Dedifferentiated amniotic fluid mesenchymal stem cell (primary cell): ENCODE data around the gene KLK12.

Experiments
- DNase-seq: peaks from one replicate; pipeline ENCODE4 v3.0.0-alpha.2; 2016; ENCODE audit errors: extremely low spot score

The KLK12 gene, protein sequence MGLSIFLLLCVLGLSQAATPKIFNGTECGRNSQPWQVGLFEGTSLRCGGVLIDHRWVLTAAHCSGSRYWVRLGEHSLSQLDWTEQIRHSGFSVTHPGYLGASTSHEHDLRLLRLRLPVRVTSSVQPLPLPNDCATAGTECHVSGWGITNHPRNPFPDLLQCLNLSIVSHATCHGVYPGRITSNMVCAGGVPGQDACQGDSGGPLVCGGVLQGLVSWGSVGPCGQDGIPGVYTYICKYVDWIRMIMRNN

DNA sequence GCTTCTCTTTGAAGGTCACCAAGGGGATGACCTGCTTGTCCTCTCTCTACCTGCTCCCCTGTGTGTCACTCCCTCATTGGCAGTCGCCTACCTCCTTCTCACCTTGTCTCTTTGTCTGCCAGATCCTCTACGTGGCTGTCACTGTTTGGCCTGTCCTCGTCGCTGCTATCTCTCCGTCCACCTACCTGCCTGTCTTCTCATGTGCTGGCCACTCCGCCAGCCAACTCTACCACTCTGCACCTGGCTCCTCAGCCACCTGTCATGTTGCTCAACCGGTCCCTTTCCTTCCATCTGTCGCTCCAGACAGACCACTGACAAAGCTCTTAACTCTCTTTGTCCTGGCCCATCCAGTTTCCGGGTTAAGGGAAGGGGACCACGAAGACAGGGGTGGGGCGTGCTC lies at the start of gene KLK12:
Gene KLK12, minus strand, starts transcription at position 299 of the 400 bp plus-strand sequence. CDS start 381 bp downstream, outside the sequence.
- no peak for DNase-seq

DNA sequence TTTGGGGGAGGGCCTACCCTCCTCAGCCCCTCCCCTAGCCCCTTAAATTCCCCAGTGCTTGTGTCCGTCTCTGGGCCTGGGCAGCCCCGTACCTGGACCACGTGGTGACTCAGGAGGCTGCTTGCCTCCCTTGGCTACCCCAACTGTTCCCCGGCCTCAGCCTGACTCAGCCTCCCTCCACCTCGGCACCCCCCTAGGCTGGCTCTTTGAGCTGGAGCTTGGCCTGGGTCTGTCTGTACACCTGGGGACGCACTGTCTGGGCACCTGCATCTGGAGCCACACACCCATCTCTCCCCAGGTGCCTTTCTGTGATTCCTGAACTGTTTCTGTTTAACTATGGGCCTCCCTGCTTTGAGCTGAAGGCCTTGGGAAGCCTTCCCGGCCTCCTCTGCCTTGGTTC lies 49.7 kb upstream of the KLK12 start:
- no peak for DNase-seq

DNA sequence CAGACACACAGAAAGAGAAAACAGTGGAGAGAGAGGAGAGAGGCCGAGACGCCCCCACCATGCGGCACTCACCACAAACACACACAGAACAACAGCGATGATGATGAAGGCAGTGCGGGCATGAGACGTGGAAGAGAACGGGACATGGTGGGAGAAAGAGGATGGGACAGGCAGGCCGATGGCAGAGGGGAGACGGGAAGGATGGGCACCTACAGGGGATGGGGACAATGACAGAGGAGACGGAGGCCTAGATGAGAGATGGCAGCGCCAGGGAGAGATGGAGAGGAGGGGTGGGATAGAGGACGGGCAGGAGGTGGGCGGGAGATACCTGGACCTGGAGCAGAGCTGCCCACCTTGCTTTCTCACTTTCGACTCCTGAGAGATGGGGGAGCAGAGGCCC lies 49.0 kb upstream of the KLK12 start:
- no peak for DNase-seq

DNA sequence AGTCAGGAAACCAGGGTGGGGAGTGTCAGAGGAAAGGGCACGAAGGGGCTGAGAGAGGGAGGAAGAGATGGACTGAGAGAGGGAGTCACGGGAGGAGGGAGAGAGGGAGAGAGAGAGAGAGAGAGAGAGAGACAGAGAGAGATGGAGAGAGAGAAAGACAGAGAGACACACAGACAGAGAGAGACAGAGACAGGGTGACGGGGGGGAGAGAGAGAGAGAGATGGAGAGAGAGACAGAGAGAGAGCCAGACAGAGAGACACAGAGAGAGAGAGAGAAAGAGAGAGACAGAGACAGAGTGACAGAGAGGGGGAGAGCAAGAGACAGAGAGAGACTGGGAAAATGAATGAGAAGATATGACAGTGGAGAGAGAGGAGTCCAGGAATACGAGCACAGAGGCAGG lies 48.4 kb upstream of the KLK12 start:
- DNase-seq, result no peak

DNA sequence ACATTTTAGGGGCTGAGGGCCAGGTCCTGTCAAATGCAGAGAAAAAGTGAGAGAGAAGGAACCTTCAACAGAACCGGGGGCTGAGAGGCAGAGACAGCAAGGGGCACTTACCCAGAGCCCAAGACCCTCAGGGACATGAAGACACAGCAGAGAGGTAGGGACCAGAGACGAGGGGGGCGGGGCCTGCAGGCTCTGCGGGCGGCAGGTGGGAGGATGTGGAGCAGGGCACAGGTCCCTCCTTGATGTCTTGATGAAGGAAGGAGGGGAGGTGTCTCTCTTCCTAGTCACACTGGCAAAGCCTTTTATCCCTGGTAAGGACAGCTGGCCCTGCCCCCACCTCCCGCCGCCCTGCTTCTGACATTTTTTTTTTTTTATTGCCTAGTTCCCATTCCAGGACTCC lies 47.8 kb upstream of the KLK12 start, which contains the start of gene KLK14:
Gene KLK14, minus strand, starts transcription at position 277 of the 400 bp plus-strand sequence. Its CDS starts 273 bp downstream, at position 4.
- no peak for DNase-seq

DNA sequence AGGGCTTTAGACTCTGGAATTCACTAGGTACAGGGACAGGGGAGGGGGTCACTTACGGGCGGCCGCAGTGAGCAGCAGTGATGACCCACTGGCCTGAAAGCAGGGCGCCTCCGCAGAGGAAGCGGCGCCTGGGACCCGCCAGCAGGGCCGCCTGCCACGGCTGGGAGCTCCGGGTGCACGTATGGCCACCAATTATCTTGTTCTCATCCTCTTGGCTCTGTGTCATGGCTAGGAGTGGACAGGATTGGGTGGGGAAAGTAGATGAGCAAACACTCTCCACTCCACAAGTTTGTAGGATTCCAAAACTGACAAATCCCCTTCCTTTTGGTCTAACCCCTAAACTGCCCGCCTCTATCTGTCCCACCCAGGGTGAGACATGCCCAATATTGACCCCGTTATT lies 46.7 kb upstream of the KLK12 start:
- no peak for DNase-seq

DNA sequence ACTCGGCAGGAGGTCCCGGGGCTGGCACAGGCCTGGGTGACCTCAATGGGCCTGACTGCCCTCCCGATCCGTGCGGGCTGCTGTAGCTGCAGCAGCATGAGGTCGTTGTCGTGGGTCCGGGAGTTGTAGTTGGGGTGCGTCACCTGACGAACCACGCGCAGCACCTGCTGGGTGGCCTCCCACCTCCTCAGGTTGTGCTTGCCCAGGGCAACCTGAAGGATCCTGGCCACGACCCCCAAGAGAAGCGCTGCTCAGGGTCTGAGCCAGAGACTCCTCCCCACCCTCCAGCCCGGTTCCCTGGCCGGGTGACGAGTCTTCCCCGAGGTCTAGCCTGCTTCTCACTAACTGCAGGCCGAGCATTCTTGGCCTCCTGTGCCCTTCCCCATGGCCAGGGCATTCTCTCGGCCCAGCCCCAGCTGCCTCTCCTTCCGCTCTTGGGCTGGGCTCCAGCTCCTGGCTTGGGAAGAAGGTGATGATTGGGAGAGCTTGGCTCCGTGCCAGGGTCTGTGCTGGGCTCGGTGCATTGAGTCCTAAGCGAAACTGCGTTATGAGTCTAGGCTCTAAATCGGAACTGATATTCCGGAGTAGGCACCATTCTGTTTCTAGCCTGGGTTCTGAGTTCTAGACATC lies 44.8 kb upstream of the KLK12 start:
- no peak for DNase-seq

DNA sequence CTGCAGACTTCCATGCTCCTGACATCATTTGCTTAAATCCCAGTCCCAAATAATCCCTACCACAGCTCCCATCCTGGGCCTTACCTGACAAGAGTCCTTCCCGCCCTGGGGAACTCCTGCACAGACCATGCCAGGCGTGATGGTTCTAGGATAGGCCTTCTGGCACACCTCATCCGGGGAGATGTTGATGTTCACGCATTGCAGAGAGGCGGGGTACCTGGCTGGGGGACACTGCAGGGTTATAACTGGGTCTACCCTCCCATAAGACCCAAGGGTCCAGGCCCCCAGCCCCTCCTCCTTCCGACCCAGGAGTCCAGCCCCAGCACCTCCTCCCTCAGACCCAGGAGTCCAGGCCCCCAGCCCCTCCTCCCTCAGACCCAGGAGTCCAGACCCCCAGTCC lies 43.9 kb upstream of the KLK12 start:
- DNase-seq, result no peak

DNA sequence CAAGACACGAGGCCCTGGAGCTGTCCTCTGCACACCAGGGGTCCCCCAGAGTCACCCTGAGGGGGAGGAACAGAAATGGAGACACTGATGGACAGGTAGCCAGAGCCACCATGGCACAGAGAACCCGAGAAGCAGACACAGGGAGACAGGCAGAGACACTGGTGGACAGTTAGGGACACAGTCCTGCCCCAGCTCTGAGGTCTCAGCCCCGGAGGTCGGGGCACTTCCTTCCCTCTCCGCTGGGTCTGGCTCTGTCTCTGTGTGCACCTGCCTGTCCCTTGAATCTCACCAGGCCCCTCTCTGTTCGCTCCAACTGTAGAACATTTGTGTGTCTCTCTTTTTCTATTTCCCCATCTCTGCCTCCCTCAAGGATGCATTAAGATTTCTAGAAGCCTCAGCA lies 43.3 kb upstream of the KLK12 start:
- DNase-seq, result no peak

DNA sequence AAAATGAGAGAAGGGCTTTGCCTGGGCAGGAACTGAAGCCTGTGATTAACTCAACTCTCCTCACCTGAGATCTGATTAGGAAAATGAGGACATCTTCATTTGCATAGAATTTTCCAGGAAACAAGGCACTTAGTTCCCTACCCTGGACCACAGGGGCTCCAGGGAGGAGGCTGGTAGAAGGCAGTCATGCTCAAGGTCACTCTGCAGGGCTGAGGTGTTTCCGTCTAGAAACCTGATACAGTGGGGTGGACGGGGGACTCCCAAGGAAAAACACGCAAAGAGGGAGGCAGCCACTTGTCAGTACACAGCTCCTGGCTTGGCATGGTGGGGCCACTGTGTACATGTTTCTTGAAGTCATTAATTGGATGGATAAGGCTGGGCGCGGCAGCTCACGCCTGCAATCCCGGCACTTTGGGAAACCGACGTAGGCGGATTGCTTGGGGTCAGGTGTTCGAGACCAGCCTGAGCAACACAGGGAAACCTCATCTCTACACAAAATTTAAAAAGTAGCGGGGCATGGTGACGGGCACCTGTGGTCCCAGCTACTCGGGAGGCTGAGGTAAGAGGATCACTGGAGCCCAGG lies 41.9 kb upstream of the KLK12 start:
- no peak for DNase-seq

DNA sequence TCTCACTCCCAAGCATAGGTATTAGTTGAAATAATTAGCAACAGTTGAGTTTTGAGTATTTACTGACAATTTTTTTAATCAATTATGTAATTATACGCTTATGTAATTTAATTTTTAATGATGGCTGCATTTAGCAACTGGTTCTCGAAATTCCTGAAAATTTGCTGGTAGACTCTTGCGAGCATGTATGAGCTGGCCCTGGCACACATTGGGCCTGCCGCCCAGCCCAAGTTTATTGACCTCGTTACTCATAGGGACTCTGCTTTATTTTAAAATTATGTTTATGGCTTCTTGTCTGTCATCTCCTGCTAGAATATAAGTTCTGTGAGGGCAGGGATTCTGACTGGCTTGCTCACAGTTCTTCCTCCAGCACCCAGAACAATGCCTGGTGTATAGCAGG lies 41.2 kb upstream of the KLK12 start:
- DNase-seq, result no peak

DNA sequence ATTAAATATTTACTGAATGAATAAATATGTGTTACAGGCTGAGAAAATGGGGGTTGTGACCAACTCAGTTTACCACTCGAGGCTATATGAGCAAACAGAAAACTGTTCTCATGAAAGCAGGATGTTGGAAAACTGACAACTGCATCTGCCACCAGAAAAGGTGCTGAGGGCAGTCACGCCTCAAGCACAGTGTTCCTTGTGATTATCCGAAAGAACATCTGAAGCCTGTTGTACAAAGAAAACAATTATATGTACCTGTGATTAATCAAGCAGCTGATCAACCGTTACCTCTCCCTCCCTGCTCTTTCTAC lies 36.2 kb upstream of the KLK12 start:
- no peak for DNase-seq

DNA sequence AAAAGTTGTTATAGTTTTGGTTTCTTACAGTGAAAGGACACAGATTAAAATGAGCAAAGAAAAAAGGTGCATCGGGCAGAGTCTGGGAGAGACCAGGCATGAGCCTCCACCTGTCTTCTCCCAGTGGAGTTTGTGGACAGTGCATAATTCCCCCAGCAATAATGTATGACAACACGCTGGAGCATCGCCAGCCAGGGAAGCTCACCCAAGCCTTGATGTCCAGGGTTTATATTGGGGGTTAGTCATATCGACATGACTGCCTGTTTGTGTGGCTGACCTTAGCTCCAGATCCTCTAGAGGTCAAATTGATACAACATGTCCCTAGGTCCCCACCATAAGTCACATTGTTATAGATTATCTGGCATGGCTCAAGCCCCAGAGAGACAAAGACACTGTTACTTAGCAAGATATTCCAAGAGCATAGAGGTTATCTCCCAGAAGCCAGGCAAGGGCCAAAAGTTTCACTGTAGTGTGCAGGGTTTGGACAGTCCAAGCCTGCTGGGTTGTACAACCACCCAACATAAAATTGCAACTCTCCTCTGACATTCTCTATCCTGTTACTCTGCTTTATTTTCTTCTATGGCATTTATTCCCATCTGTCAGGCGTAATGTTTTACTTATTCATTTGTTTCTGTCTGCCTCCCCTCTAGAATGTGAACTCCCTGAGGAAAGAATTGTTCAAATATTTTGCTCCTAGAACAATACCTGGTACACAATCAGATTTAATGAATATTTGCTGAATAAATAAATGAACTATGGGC lies 35.7 kb upstream of the KLK12 start:
- no peak for DNase-seq

DNA sequence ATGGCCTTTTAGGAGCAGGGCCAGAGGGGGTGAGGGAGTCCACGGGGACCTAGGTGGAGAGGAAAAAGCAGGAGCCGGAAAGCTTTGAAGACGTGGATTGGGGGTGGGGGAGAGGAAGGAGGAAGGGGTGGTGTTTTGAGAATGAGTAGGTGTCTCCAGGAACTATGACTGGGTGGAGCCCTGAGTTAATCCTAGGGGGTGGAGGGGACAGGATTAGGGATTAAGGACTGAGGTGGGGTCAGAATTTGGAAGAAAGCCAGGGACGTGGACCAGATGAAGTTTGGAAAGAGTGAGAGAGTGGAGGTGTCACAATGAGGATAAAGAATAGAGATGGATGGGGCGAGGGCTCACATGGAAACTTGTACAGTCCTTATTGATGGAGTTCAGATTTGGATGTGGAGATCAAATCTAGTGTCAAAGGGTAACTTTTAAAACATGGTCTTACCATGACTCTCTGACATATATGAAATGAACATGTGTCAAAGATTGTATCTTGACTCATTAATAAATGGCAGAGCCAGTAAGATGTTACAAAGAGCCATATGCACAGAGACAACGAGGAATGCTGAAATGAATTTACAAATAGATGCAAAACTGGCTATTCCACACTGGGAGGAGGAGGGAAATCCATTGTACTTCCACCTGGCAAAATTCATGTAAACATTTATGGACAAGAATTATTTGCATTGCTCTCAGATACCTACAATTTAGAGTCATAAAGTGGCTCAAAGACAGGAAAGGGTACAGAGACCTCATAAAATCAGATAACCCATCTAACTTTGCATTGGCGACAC lies 31.8 kb upstream of the KLK12 start:
- no peak for DNase-seq

DNA sequence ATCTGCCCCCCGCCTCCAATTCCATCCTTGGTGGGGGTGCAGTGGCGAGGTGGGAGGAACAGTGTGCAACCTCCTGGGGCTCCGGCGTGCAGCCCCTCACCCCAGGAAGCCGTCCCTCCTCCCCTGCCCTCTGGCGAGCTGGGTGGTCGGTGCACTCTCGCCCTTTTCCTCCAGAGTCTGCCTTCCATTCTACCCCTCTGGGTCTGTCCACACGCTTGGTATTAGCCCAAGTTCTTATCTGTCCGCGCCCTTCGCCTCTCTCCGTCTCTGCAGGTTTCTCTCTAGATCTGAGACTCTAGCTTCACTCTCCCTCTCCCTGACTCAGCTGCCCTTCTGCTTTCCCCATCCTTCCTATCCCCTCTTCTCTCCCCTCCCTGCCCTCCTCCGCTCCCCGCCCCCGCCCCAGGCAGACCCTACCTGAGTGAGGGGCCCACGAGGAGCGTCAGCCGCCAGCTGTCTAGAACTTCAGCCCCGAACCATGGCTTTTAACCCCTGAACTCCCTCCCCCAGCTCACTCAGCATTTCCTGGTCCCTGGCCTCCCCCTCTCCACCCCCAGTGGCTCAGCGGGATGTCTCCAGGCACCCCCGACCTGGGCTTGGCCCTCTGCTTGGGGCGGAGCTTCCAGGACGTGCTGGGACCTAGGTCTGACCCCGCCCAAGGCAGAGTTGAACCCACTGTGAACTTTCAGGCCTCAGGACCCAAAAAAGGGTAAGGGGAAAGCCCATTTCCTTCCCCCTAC lies 30.6 kb upstream of the KLK12 start:
- DNase-seq, result no peak

DNA sequence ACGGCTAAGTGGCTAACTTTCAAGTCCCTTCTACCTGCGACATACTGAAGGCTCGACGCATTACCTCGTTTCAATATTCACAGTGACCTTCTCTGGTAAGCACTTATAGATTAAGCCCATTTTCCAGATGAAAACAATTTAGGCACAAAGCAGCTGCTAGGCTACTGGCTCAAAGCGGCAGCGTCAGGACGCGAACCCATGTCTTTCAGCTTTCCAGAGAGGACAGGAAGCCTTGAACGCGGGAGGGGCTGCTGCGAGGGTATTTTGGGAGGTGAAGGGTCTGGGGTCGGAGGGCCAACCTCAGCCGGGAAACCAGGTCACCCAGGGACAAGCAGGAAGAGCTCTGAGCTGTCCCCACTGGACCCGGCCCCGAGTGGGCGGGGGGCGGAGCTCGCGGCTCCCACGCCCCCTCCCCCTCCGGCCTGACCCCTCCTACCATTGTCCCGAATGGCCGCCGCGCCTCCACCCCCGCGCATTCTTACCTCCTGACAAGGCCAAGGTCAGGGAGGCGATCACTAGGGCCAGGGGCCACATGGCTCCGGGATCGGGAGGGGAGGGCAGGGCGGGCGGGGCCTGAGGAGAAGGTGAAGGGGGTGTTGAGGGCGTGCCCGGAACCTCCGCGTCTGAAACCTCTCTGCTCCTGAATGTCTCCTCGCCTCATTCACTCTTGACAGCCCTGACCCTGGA lies 29.9 kb upstream of the KLK12 start, which contains the start of gene KLK13:
Gene KLK13, minus strand, starts transcription at position 559 of the 687 bp plus-strand sequence. Its CDS starts 25 bp downstream, at position 534.
- DNase-seq, result no peak

DNA sequence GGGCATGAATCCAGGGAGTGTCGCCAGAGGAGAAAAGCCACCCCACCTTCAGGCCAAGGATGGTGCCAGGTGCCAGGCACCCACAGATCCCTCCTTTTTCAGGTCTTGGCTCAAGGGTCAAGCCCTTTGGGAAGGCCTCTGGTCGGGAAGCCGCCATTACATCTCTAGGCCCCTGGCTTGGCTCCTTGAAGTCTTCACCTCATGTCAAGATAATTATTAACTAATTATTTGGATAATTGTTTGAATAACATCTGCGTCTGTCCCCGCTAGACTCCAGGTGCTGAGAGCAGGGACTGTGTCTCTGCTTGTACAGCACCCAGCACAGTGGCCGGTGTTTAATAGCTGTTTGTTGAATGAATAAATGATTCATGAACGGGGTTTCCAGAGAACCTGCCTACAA lies 28.9 kb upstream of the KLK12 start:
- no peak for DNase-seq

DNA sequence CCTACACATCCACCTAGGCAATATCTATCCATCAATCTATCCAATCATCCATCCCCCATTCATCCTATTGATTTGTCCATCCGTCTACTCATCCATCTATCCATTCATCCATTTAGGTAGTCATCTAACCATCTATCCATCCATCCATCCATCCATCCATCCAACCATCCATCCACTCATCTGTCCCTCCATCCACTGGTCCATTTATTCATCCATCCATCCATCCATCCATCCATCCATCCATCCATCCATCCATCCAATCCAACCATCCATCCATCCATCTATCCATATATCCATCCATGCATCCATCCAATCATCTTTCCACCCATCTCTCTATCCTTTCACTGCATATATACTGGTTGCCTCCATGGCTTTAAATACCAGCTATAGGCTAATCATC lies 26.2 kb upstream of the KLK12 start:
- DNase-seq, result no peak

DNA sequence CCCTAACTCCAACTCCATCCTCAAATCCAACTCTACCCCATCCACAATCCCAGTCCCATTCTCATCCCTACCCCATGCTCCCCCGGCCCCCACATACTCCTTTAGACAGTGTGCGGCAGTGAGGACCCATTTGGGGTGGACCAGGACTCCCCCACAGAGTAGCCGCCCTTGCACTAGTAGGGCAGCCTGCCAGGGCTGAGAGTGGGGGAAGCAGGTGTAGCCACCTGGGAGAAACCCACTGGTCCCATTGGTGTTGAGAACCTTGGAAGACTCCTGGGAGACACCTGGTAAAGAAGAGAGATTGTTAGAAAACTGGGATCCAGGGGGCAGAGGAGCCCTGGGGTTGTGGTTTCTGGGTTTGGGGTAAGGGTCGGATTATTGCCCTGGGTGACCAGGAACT lies 25.5 kb upstream of the KLK12 start:
- no peak for DNase-seq

DNA sequence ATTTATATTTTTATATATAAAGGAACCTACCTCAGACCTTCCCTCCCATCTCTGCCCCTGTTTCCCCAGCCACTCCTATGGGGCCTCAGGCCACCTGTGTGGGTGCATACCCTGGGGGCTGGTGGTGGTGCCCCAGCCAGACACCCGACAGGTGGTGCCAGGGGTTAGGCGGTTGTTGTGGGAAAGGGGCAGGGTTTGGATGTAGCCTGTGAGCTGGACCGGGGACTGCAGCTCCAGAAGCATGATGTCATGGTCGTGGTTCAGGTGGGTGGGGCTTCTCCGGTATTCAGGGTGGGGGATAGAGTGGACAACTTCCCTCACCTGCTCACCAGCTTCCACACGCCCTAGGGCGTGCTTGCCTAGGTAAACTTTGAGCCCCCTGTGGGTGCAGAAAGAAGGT lies 24.9 kb upstream of the KLK12 start:
- no peak for DNase-seq

DNA sequence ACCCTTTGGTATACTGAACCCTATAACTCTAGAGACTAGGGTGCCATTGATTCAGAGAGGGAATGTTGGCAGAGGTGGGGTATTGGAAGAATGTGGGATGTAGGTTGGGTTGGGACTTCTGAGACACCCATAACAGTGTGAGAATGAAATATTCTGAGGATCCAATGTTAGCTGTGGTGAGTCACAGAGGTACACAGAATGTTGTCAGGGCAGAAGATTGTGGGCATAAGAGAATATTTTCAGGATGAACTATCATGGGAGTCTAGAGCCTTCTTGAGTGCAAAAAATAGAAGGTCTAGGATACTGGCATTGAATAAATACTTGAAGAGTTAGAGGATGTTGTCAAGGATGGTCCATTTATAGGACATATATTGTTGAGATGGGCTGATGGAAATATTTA lies 21.1 kb upstream of the KLK12 start:
- no peak for DNase-seq
